ENCODE data around the gene GRB14. TPM values are rescaled to one million over a fixed set of nuclear protein-coding genes. Genes with fewer than 3 reads are reported as not detected.

Gene GRB14
- polyA plus RNA-seq, 1 of the 3 experiments (the other 2 are of a cell fraction) = 3.9 TPM

DNA sequence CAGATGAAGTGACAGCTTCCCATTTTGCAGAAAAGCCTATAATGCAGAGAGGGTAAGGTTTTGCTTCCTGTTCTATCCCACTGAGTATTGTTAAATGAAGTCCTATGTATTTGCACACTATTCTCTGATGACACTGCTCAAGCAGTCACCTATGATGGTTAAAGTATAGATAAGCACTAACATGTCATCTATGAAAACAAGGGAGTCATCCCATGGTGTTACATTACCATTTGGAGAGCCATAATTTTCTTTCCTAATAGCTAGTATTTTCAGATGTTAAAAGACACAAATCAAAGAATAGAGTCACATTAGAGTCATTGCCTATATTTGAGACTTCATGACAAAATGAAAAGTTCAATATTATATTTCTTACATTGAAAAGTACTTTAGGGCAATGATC, 42.8 kb upstream of the GRB14 start (continued):
- TF ChIP-seq, protein P1, sequence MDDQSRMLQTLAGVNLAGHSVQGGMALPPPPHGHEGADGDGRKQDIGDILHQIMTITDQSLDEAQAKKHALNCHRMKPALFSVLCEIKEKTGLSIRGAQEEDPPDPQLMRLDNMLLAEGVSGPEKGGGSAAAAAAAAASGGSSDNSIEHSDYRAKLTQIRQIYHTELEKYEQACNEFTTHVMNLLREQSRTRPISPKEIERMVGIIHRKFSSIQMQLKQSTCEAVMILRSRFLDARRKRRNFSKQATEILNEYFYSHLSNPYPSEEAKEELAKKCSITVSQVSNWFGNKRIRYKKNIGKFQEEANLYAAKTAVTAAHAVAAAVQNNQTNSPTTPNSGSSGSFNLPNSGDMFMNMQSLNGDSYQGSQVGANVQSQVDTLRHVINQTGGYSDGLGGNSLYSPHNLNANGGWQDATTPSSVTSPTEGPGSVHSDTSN (IDR thresholded peaks at IDR 0.05) = no peak
- TF ChIP-seq RFX5 (IDR thresholded peaks at IDR 0.05; ENCODE audit: low read length) (no peak), NRF1 (IDR thresholded peaks at IDR 0.05; ENCODE audit: low read depth, low read length) (no peak), GABPA (IDR thresholded peaks at IDR 0.05; ENCODE audit: low read depth) (no peak), FOXM1 (IDR thresholded peaks at IDR 0.05; ENCODE audit: low read depth) (no peak), GATA2 (CRISPR knock-in tag; IDR thresholded peaks at IDR 0.05) (no peak)

DNA sequence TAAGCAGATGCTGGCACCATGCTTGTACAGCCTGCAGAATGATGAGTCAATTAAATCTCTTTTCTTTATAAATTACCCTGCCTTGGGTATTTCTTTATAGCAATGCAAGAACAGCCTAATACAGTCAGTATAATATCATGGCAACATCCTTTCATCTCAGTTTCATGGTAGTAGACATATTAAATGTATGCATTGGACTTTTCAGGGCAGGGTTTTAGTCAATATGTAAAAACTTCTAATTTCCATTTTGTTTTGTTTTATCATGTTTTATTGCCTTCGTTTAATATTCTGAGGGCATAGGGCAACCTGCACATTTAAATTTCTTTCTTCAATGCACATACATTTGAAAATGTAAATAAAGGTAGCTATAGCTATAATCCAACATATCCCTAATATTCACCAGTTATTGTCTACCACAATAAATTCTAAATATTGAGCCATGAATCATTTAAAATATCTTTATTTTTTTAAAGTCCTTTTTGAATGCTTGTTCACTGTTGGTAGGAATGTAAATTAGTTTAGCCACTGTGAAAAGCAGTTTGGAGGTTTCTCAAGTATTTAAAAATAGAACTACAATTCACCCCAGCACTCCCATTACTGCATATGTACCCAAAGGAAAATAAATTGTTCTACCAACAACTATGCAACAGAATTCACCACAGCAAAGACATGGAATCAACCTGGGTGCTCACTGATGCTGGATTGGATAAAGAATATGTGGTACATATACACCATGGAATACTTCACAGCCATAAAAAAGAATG, 41.8 kb upstream of the GRB14 start:
- no peak for DNase-seq
- Histone ChIP-seq H3K9ac (no peak overlapping the region), H3K9me2 (no peaks in the 10 kb centered on the region), H3K4me2 (no peak overlapping the region), H3K4me3 (ENCODE audit: low read depth in 2 of 2, low read length in 1 of 2) (no peak overlapping the region), H3K9me3 (no peaks in the 10 kb centered on the region), H3K36me3 (replicated peaks in 1 of 2; ENCODE audit: control insufficient read depth in 1 of 2, insufficient read depth in 2 of 2, low read length in 1 of 2) (no peaks in the 10 kb centered on the region), H2AFZ (ENCODE audit: low read depth) (no peak overlapping the region), H3K27me3 (ENCODE audit: insufficient read depth) (no peaks in the 10 kb centered on the region), H3K4me1 (ENCODE audit: control insufficient read depth in 1 of 2, insufficient read depth in 2 of 2, low read depth in 1 of 2, low read length in 1 of 2) (no peaks in the 10 kb centered on the region; a peak in 1 of 4 replicates), H3F3A (replicated peaks; ENCODE audit: insufficient read depth) (no peaks in the 10 kb centered on the region), H4K20me1 (ENCODE audit: insufficient read depth) (no peaks in the 10 kb centered on the region), H3K79me2 (ENCODE audit: insufficient read depth) (no peaks in the 10 kb centered on the region), H3K27ac (ENCODE audit: low read depth in 2 of 2, low read length in 1 of 2) (no peak overlapping the region)
- WGBS (ENCODE audit: low lambda C conversion rate) = 93% methylated on average over 1 of the region's 1 CpG
- POLR2A ChIA-PET = no interaction called here
- CTCF ChIA-PET = interaction anchor here (0.8 kb wide), 1 partner anchor 103 kb away, joined by 3 read pairs; no protein-coding TSS in a partner anchor
- TF ChIP-seq CHD2 (IDR thresholded peaks at IDR 0.05; ENCODE audit: low read length, partially characterized antibody) (no peak), TAF1 (IDR thresholded peaks at IDR 0.05; ENCODE audit: borderline replicate concordance, low read depth, low read length) (no peak)

DNA sequence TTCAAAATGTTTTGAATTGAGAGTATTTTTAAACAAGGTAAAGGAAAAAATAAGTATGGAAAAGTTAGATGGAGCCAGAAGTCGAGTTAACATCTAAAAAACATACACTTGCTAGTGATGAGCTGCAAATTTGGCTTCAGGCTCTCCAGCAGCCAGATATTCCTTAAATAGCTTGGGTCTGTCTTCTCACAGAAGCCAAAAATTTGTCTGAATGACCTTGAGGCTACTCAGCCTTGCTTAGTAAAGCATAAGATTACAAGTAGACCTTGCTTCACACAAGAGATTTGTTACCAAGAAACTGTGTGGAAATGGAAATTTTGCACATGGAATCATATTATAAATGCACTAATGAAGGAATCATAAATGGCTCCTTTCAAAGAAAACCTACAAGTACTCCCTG, 40.8 kb upstream of the GRB14 start:
- H3K4me1 ChIP-seq (ENCODE audit: control insufficient read depth in 1 of 2, insufficient read depth in 2 of 2, low read depth in 1 of 2, low read length in 1 of 2) = no peaks in the 10 kb centered on the region; a peak in 2 of 4 replicates
- H3K4me3 ChIP-seq (ENCODE audit: low read depth in 2 of 2, low read length in 1 of 2) = no peak overlapping the region
- no peaks in the 10 kb centered on the region for H3K79me2 ChIP-seq (ENCODE audit: insufficient read depth)
- H3K9ac ChIP-seq = no peak overlapping the region
- ChIA-PET POLR2A (no interaction called here), CTCF (no interaction called here)
- H3K27ac ChIP-seq (ENCODE audit: low read depth in 2 of 2, low read length in 1 of 2) = no peak overlapping the region
- DNase-seq = no peak
- TF ChIP-seq GABPA (IDR thresholded peaks at IDR 0.05; ENCODE audit: low read depth) (no peak), MEF2A (IDR thresholded peaks at IDR 0.05; ENCODE audit: borderline replicate concordance, low read depth) (no peak), CHD2 (IDR thresholded peaks at IDR 0.05; ENCODE audit: low read length, partially characterized antibody) (no peak), RXRA (IDR thresholded peaks at IDR 0.05; ENCODE audit: borderline replicate concordance, low read depth) (no peak), JUND (IDR thresholded peaks at IDR 0.05) (no peak), TEAD4 (IDR thresholded peaks at IDR 0.05; ENCODE audit: borderline replicate concordance, insufficient read depth) (no peak)
- TF ChIP-seq, protein P2, sequence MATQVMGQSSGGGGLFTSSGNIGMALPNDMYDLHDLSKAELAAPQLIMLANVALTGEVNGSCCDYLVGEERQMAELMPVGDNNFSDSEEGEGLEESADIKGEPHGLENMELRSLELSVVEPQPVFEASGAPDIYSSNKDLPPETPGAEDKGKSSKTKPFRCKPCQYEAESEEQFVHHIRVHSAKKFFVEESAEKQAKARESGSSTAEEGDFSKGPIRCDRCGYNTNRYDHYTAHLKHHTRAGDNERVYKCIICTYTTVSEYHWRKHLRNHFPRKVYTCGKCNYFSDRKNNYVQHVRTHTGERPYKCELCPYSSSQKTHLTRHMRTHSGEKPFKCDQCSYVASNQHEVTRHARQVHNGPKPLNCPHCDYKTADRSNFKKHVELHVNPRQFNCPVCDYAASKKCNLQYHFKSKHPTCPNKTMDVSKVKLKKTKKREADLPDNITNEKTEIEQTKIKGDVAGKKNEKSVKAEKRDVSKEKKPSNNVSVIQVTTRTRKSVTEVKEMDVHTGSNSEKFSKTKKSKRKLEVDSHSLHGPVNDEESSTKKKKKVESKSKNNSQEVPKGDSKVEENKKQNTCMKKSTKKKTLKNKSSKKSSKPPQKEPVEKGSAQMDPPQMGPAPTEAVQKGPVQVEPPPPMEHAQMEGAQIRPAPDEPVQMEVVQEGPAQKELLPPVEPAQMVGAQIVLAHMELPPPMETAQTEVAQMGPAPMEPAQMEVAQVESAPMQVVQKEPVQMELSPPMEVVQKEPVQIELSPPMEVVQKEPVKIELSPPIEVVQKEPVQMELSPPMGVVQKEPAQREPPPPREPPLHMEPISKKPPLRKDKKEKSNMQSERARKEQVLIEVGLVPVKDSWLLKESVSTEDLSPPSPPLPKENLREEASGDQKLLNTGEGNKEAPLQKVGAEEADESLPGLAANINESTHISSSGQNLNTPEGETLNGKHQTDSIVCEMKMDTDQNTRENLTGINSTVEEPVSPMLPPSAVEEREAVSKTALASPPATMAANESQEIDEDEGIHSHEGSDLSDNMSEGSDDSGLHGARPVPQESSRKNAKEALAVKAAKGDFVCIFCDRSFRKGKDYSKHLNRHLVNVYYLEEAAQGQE (IDR thresholded peaks at IDR 0.05; ENCODE audit: low read depth, low read length) = no peak
- TF ChIP-seq, protein P3, sequence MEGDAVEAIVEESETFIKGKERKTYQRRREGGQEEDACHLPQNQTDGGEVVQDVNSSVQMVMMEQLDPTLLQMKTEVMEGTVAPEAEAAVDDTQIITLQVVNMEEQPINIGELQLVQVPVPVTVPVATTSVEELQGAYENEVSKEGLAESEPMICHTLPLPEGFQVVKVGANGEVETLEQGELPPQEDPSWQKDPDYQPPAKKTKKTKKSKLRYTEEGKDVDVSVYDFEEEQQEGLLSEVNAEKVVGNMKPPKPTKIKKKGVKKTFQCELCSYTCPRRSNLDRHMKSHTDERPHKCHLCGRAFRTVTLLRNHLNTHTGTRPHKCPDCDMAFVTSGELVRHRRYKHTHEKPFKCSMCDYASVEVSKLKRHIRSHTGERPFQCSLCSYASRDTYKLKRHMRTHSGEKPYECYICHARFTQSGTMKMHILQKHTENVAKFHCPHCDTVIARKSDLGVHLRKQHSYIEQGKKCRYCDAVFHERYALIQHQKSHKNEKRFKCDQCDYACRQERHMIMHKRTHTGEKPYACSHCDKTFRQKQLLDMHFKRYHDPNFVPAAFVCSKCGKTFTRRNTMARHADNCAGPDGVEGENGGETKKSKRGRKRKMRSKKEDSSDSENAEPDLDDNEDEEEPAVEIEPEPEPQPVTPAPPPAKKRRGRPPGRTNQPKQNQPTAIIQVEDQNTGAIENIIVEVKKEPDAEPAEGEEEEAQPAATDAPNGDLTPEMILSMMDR (IDR thresholded peaks at IDR 0.05) = no peak
- H3K36me3 ChIP-seq (replicated peaks in 1 of 2; ENCODE audit: control insufficient read depth in 1 of 2, insufficient read depth in 2 of 2, low read length in 1 of 2) = no peaks in the 10 kb centered on the region
- no peak overlapping the region for H2AFZ ChIP-seq (ENCODE audit: low read depth)
- no peaks in the 10 kb centered on the region for H3K9me2 ChIP-seq
- H3K9me3 ChIP-seq = no peaks in the 10 kb centered on the region
- H3K27me3 ChIP-seq (ENCODE audit: insufficient read depth) = no peaks in the 10 kb centered on the region
- WGBS (ENCODE audit: low lambda C conversion rate) = 77% methylated on average over 1 of the region's 1 CpG
- H3K4me2 ChIP-seq = no peak overlapping the region
- H4K20me1 ChIP-seq (ENCODE audit: insufficient read depth) = no peaks in the 10 kb centered on the region
- peaks cover 6% of the 10 kb centered on the region for H3F3A ChIP-seq (replicated peaks; ENCODE audit: insufficient read depth)

All from SK-N-SH (cell line).